Lower lobe of right lung (tissue), 2 donors: ENCODE data around the gene CER1. TPM values are rescaled to one million over a fixed set of nuclear protein-coding genes. Genes with fewer than 3 reads are reported as not detected.

Source experiments
- ATAC-seq, 2 donors: fragments of 200-7000 bp; cut with Tn5 transposase; one replicate each; pipeline ENCODE4 v1.9.1; 2020 to 2022; ENCODE audit warnings: mild to moderate bottlenecking in 2 of 2, moderate library complexity in 2 of 2
- DNase-seq: peaks from one replicate; pipeline ENCODE4 v3.0.0-alpha.2; 2020
- H3K27ac ChIP-seq: fragments of 200-600 bp; one replicate; pipeline ENCODE4 v1.8.0; 2022
- H3K27me3 ChIP-seq: fragments of 200-600 bp; one replicate; pipeline ENCODE4 v1.8.0; 2022; ENCODE audit warnings: low read depth
- H3K36me3 ChIP-seq: fragments of 200-600 bp; one replicate; pipeline ENCODE4 v1.8.0; 2022; ENCODE audit warnings: mild to moderate bottlenecking
- H3K4me1 ChIP-seq: fragments of 200-600 bp; one replicate; pipeline ENCODE4 v1.8.0; 2022
- H3K4me3 ChIP-seq: fragments of 200-600 bp; one replicate; pipeline ENCODE4 v1.8.0; 2022; ENCODE audit warnings: mild to moderate bottlenecking
- H3K9me3 ChIP-seq: fragments of 200-600 bp; one replicate; pipeline ENCODE4 v1.8.0; 2022
- intact Hi-C: fragments of 100-400 bp; cut with DNase I; formaldehyde crosslinking; loops from one replicate; pipeline ENCODE4 v1.11.0; 2022
- total RNA-seq: library from RNA; stranded (reverse); fragmentation: NEBNext Ultra II Directional; extraction: Animal tissue kit (Norgen Biotek cat#: 25700); gene quantifications from one replicate; pipeline ENCODE4 v1.2.1, GENCODE V29; 2021
- TF ChIP-seq, protein P1 (sequence below): fragments of 200-600 bp; IDR thresholded peaks from one replicate; pipeline ENCODE4 v1.8.0; 2022; ENCODE audit warnings: antibody characterized with exemption, mild to moderate bottlenecking
- donor health status: DM: no; HTN: yes; CAD: no; lungs with severe emphysema.

CER1 gene
- total RNA-seq, 1 donor from 2014 or later, result not detected

DNA sequence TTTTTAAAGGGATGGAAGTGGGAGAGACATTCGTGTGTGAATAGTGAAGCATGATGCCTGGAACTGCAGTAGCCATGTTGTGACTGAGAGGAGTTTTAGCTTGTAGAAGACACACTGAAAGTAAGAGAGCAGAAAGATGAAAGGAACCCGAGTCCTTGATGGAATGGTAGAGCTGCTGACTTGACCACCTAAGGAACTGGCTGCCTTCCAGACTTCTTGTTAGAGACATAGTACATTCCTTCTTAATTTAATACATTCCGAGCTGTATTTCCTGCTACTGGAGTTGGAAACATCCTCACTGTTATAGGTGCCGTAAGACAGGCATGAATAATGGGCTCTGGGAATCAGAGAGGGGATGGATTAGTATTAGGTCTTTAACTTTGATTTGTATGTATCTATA lies 7.4 kb downstream of the CER1 start:
- H3K27ac ChIP-seq, result no peak overlapping the region
- TF ChIP-seq, protein P1, sequence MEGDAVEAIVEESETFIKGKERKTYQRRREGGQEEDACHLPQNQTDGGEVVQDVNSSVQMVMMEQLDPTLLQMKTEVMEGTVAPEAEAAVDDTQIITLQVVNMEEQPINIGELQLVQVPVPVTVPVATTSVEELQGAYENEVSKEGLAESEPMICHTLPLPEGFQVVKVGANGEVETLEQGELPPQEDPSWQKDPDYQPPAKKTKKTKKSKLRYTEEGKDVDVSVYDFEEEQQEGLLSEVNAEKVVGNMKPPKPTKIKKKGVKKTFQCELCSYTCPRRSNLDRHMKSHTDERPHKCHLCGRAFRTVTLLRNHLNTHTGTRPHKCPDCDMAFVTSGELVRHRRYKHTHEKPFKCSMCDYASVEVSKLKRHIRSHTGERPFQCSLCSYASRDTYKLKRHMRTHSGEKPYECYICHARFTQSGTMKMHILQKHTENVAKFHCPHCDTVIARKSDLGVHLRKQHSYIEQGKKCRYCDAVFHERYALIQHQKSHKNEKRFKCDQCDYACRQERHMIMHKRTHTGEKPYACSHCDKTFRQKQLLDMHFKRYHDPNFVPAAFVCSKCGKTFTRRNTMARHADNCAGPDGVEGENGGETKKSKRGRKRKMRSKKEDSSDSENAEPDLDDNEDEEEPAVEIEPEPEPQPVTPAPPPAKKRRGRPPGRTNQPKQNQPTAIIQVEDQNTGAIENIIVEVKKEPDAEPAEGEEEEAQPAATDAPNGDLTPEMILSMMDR, result no peak
- DNase-seq (no peak), ATAC-seq (no peak)
- H3K4me1 ChIP-seq, result no peaks in the 10 kb centered on the region
- no peaks in the 10 kb centered on the region for H3K9me3 ChIP-seq
- no peaks in the 10 kb centered on the region for H3K27me3 ChIP-seq
- no peak overlapping the region for H3K4me3 ChIP-seq
- intact Hi-C loops, result no loop called here
- H3K36me3 ChIP-seq, result no peaks in the 10 kb centered on the region

DNA sequence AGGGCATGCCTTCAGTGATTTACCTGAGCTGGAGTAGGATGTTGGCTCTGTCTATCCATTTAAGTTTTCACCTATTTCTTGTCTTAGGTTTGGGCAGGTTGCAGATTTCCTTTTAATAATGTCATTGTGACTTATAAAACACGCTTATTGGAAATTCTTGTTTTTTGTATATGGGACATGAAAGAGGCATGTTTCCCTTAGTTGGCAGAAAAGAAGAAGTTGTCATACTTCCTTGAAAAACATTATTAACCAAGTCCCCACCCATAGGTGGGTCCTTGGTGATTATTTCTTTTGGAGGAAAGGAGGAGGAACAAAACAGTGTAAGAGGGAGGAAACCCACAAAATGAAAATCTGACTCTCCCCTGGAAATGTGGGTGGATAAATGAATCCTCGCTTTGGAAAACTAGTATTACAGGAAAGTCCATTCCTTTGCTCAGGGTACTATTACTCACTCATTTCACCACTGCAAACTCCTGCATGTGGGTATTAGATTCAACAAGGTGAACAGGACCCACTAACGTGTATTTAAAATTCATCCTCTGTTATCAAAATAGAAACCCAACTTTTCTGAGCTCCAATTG lies 9.3 kb downstream of the CER1 start:
- Histone ChIP-seq H3K4me1 (no peaks in the 10 kb centered on the region), H3K36me3 (no peaks in the 10 kb centered on the region), H3K4me3 (no peak overlapping the region), H3K9me3 (no peaks in the 10 kb centered on the region), H3K27ac (no peak overlapping the region), H3K27me3 (no peaks in the 10 kb centered on the region)
- DNase-seq, result no peak
- TF ChIP-seq, protein P1, result no peak
- no peak for ATAC-seq
- intact Hi-C loops, result no loop called here

DNA sequence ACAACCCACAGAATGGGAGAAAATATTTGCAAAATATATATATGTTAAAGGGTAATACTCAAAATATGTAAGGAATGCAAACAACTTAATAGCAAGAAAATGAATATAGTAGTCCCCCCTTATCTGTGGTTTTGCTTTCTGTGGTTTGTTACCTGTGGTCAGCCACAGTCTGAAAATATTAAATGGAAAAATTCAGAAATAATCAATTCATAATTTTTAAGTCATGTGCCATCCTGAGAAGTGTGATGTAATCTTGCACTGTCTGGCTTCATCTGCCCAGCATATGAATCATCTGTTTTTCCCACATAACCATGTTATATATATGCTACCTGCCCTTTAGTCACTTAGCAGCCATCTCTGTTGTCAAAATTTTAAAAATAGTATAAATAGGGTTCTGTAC lies 11.7 kb downstream of the CER1 start:
- no peaks in the 10 kb centered on the region for H3K4me1 ChIP-seq
- H3K36me3 ChIP-seq, result no peaks in the 10 kb centered on the region
- ATAC-seq, result no peak
- H3K27ac ChIP-seq, result no peak overlapping the region
- intact Hi-C loops, result no loop called here
- TF ChIP-seq, protein P1, result no peak
- H3K9me3 ChIP-seq, result peaks cover 9% of the 10 kb centered on the region
- DNase-seq, result no peak
- H3K4me3 ChIP-seq, result no peak overlapping the region
- H3K27me3 ChIP-seq, result no peaks in the 10 kb centered on the region

DNA sequence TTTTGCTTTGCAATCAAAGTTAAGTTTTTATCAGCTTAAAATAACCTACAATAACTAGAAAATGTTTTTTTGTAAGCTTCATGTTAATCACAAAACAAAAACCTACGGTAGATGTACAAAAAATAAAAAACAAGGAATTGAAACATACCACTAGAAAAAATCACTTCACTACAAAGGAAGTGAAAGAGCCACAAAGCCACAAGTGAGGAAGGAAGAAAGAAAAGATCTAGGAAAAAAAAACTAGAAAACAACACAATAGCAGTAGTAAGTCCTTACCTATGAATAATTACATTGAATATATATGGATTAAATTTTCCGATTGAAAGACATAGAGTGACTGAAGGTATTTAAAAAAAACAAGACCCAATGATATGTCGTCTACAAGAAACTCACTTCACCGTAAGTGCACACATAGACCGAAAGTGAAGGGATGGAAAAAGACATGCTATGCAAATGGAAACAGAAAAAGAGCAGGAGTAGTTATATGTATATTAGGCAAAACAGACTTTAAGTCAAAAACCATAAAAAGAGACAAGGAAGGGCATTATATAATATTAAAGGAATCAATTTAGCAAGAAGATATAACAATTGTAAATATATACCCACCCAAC lies 15.9 kb downstream of the CER1 start:
- TF ChIP-seq, protein P1, result no peak
- no peaks in the 10 kb centered on the region for H3K36me3 ChIP-seq
- H3K9me3 ChIP-seq, result peaks cover 19% of the 10 kb centered on the region
- peaks cover 5% of the 10 kb centered on the region for H3K27me3 ChIP-seq
- H3K4me1 ChIP-seq, result no peaks in the 10 kb centered on the region
- no peak overlapping the region for H3K27ac ChIP-seq
- DNase-seq, result no peak
- ATAC-seq, result no peak
- H3K4me3 ChIP-seq, result no peak overlapping the region
- intact Hi-C loops, result no loop called here

DNA sequence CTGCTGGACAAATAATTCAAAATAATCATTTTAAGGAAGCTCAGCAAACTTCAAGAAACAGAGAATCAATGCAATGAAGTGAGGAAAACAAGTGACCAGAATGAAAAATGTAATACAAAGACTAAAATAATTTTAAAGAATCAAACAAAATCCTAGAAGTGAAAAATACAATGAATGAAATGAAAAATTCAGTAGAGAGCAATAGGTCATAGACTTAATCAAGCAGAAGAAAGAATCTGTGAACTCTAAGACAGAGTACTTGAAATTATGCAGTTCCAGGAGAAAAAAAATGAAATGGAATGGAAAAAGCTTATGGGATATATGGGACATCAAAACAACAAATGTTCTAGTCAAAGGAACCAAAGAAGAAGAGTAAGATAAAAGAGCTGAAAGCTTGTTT lies 17.5 kb downstream of the CER1 start:
- TF ChIP-seq, protein P1, result no peak
- no peaks in the 10 kb centered on the region for H3K4me1 ChIP-seq
- no peak overlapping the region for H3K27ac ChIP-seq
- no peak overlapping the region for H3K4me3 ChIP-seq
- DNase-seq (no peak), ATAC-seq (no peak)
- H3K27me3 ChIP-seq, result peaks cover 5% of the 10 kb centered on the region
- no peaks in the 10 kb centered on the region for H3K36me3 ChIP-seq
- H3K9me3 ChIP-seq, result peaks cover 19% of the 10 kb centered on the region
- intact Hi-C loops, result no loop called here
